Inflammatory macrophage treated with lipopolysaccharide for 4 hours (primary cell): Measurements from ENCODE around the gene RFFL.
A peak's percentile ranks its signal among the peaks of the same experiment; 100 is the strongest.

Source experiments
- DNase-seq: peaks from one replicate; pipeline ENCODE4 v3.0.0-alpha.2; 2020

Gene RFFL

DNA sequence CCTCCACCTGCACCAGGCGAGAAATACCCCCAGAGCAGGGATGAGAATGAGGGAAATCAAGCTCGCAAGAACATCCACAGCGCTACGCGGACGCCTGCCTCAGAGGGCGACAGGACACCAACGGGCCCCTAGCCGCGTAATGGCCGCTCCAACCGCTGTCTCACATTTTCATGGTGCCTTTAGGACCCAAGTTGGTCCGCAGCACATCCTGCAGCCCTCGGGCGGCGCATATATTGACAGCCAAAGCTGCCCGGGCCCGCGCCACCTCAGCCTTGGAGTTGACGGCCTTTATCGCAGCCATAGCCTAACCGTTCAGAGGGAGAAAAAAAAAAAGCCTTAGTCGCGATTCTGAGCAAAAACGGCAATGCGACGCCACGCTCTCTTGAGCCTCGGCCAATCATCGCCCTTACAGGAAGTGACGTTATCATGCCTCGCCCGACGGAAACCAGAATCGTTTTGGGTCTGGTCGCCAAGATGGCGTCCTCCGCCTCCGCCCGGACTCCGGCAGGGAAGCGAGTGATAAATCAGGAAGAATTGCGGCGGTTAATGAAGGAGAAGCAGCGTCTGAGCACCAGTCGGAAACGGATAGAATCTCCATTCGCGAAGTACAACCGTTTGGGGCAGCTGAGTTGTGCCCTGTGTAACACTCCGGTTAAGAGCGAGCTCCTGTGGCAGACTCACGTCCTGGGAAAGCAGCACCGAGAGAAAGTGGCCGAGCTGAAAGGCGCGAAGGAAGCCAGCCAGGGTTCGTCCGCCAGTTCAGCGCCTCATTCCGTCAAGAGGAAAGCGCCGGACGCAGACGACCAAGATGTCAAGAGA is 102.2 kb downstream of the RFFL start, which contains the start of the genes CCT6B and ZNF830:
Gene CCT6B, minus strand, starts transcription at position 368 of the 819 bp plus-strand sequence. Its CDS starts 67 bp downstream, at position 301.
Gene ZNF830, plus strand, starts transcription at position 448 of the 819 bp plus-strand sequence. Its CDS starts 27 bp downstream, at position 475.
- DNase-seq: peak; percentile 96

DNA sequence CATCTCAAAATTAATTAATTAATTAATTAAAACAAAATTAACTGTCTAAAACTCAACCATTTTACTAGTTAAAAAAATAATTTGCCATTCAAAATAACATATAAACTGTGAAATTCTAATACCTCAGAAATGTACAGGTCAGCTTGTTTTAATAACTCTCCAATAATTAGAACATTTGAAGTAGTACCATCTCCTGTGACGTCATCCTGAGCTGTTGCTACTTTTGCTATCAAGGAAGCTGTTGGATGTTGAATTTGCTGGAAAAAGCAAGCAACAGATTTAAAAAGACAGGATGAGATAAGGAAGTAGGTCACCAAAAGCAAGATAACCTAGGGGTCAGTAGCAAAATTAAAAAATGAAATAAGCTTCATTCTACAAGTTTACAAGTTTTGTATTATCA is 105.1 kb downstream of the RFFL start:
- no peak for DNase-seq
